ENCODE results near the gene GNA12.
"Not testable (repeated sequence)": the region's sequence is repeated elsewhere in the genome, so short reads cannot be mapped to it uniquely, and the experiment has no call there.

Gene GNA12

DNA sequence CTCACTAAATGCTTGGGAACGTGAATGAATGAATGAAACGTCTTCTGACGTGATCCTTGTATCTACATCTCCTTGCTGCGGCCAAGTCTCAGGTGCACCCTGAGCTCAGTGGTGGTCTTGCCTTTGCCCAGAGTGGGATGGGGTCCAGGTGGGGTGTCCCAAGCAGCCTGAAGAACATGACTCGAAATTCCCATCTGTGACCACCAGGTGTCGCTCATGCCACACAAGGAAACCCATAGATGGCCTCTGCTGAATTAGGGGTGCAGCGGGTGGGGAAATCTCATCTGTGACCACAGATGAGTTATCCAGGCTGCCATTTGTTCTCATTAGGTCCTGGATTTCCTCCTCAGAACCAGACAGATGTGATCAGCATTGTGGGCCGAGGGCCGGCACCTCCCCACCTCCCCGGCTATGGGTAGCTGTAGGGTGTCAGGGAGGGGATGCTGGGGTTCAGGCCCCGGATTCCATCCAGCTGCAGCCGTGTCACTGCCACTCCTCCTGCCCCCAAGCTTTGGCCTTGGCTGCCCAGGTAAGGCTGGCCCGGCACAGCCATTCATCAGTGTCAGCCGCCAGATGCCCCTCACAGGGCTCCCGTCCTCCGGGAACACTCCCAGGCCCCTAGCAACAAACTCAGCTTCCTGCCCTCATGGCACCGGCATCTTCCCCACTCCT is 21.0 kb upstream of the GNA12 start:
- no peak for DNase-seq (ENCODE audit: low read depth, low spot score)

- DNase-seq (ENCODE audit: low read depth, low spot score): no peak
Observed at GRCh38 chr7:2864204-2864985, 20.3 kb upstream of the GNA12 start.

GRCh38 chr7:2863461-2864066 is 19.5 kb upstream of the GNA12 start:
- no peak for DNase-seq (ENCODE audit: low read depth, low spot score)

DNA sequence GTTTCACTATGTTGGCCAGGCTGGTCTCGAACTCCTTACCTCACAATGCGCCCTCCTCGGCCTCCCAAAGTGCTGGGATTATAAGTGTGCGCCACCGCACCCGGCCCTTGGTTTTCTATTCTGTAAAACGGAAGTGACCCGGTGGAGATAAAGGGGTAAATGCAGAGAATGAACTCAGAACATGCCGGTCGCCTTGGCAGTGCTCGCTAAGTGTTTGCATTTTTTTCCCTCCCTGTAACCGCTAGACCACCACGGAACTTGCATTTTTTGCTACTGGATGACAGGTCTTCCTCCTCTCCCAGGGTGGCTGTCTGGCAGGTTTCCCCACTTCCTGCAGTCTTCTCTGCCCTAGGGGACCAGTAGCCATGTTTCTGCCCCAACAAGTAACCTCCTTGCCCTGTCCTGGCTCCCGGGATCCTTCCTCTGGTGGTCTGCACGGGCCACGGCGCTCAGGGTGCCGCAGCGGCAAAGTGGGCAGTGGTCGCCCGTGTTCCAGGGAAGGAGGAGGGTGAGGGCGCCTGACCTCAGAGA is 18.8 kb upstream of the GNA12 start:
- no peak for DNase-seq (ENCODE audit: low read depth, low spot score)

DNA sequence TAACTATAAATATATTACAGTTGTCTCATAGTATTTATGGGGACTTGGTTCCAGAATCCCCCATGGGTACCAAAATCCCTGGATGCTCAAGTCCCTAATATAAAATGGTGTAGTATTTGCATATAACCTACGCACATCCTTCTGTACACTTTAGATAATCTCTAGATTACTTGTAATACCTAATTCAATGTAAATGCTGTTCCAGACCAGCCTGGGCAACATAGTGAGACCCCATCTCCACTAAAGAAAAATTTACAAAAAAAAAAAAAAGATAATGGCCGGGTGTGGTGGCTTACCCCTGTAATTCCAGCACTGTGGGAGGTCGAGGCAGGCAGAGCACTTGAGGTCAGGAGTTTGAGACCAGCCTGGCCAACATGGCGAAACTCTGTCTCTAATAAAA is 17.4 kb upstream of the GNA12 start:
- DNase-seq (ENCODE audit: low read depth, low spot score): no peak

DNA sequence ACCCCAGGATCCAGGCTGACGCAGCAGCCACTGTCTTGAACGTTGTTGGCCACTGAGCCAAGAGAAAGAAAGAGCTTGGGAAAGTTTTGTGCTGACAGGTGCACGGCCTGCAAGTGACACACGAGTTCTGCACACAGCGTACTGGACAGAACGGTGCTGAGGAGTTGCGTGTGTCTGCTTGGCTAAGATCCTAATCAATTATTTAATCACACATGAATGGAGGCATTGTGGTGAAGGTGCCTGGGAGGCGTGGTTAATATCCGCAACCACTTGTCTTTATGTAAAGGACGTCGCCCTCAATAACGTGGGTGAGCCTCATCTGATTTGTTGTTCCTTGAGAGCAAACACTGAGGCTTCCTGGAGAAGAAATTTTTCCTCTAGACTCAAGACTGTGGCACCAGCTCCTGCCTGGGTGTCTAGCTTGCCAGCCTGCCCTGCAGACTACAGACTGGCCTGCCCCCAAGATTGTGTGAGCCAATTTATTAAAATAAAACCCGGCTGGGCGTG is 16.6 kb upstream of the GNA12 start:
- no peak for DNase-seq (ENCODE audit: low read depth, low spot score)

- DNase-seq (ENCODE audit: low read depth, low spot score): no peak
Observed at GRCh38 chr7:2859952-2860351, 15.8 kb upstream of the GNA12 start.

DNA sequence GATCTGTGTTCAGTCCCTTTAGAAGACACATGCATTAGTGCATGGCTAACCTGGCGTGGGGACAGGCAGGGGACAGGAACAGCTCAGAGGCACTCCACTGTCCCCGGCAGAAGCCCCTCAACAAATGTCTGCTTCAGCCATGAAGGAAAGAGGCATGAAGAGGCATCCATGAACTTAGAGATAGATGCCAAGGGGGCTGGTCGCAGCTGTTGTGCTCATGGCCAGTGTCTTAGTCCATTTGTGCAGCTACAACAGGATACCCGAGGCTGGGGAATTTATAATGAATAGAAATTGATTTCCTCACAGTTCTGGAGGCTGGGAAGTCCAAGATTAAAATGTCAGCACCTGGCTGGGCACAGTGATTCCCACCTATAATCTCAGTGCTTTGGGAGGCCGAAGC is 14.5 kb upstream of the GNA12 start:
- DNase-seq (ENCODE audit: low read depth, low spot score): no peak

DNA sequence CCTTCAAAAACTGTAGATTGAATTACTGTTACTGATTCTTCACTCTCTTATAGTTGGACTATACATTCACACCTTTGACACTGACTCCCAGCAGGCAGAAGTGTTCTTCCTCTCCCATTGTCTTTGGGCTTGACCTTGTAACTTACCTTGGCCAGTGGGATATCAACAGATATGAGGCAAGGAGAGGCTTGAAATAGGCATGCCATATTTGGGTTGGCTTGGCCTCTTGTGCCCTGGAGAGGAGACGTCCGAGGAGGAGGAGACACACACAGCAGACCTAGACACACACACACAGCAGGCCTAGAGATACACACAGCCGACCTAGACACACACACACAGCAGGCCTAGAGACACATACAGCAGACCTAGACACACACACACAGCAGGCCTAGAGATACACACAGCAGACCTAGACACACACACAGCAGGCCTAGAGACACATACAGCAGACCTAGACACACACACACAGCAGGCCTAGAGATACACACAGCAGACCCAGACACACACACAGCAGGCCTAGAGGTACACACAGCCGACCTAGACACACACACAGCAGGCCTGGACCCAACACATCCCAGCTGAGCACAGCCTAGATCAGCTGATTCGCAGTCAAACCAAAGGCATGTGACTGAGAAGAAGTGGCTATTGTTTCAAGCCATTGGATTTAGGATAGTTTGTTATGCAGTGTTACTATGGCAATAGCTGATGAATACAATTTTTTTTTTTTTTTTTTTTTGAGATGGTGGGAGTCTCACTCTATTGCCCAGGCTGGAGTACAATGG is 12.5 kb upstream of the GNA12 start:
- no peak for DNase-seq (ENCODE audit: low read depth, low spot score)

GRCh38 chr7:2855386-2855785 is 11.3 kb upstream of the GNA12 start:
- DNase-seq (ENCODE audit: low read depth, low spot score): no peak

DNA sequence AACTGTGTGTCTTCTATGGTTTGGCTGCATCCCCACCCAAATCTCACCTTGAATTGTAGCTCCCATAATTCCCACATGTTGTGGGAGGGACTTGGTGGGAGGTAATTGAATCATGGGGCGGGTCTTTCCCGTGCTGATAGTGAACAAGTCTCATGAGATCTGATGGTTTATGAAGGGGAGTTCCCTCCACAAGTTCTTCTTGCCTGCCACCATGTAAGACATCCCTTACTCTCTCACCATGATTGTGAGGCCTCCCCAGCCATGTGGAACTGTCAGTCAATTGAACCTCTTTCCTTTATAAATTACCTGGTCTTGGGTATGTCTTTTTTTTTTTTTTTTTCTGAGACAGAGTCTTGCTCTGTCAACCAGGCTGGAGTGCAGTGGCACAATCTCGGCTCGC is 9.4 kb upstream of the GNA12 start:
- not testable (repeated sequence) for DNase-seq (ENCODE audit: low read depth, low spot score)

DNA sequence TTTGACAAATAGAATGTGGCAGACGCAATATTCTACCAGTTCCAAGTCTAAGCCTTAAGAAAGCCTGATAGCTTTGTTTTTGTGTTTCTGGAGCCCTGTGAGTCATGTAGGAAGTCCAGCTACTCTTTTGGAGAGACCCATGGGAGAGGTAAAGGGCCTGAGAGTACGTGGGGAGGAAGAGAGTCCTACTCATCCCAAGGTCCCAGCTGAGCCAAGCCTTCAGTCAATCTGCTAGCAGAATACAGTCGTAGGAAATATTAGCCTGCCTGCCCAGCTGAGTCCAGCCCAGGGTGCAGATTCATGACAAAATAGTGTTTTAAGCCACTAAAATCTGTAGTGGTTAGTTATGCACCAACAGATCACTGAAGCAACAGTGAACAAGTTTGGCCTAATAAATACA is 9.0 kb upstream of the GNA12 start:
- no peak for DNase-seq (ENCODE audit: low read depth, low spot score)

- DNase-seq (ENCODE audit: low read depth, low spot score): no peak
Observed at GRCh38 chr7:2851497-2851896, 7.4 kb upstream of the GNA12 start.

GRCh38 chr7:2849941-2850766 is 6.0 kb upstream of the GNA12 start:
- no peak for DNase-seq (ENCODE audit: low read depth, low spot score)

DNA sequence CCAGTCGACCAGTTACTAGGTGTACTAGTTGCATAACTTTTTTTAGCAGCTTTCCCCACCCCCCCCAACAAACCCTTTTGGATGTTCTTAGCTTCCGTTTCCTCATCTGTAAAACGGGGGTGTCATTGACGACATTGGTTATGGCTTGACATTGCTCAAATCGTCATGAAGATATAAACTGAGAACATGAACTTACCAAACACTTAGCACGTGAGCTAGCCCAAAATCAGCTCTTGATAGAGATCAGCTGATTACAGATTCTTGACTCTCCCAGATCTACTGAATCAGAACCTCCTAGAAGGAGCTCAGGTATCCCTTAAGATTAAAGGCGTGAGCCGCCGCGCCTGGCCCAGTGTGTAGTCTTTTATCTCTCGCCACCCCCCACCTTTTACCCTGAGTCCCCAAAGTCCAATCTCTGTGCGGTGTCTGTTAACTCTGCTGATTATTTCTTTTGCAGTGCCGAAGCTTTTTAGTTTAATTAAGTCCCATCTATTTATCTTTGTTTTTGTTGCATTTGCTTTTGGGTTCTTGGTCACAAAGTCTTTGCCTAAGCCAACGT is 1.0 kb upstream of the GNA12 start:
- no peak for DNase-seq (ENCODE audit: low read depth, low spot score)

GRCh38 chr7:2843711-2844152 is 376 bp downstream of the GNA12 start:
- no peak for DNase-seq (ENCODE audit: low read depth, low spot score)

DNA sequence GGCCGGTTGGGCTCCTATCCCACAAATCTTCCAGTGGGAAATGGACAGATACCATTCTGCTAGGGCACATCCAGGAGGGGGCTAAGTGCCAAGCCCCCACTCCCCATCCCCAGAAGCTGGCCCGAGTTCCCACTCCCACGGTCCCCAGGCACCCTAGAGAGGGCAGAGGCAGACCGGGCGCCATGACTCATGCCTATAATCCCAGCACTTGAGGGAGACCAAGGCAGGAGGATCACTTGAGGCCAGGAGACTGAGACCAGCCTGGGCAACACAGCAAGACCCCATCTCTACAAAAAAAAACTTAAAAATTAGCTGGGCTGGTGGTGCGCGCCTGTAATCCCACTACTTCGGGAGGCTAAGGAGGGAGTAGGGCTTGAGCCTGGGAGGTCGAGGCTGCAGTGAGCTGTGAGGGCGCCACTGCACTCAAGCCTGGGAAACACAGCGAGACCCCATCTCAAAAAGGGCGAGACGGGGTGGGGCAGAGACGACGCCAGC is 870 bp downstream of the GNA12 start:
- DNase-seq (ENCODE audit: low read depth, low spot score): no peak

- no peak for DNase-seq (ENCODE audit: low read depth, low spot score)
Observed at GRCh38 chr7:2841907-2842306, 2.2 kb downstream of the GNA12 start.

DNA sequence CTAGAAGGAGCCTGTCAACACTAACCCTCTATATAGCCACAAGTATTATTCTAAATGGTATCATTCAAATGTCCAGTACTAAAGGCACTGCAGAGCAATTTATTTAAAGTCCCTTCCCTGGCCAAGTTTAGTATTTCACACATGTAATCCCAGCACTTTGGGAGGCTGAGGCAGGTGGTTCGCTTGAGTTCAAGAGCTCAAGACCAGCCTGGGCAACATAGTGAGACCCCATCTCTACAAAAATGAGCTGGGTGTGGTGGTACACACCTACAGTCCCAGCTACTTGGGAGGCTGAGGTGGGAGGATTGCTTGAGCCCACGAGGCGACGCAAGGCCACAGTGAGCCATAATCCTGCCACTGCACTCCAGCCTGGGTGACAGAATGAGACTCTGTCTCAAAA is 3.6 kb downstream of the GNA12 start:
- no peak for DNase-seq (ENCODE audit: low read depth, low spot score)

GRCh38 chr7:2838873-2839578 is 5.1 kb downstream of the GNA12 start:
- DNase-seq (ENCODE audit: low read depth, low spot score): no peak
